HEK293T (cell line): ENCODE results near the gene PRPF40B.

ENCODE experiments used
- CTCF ChIA-PET: fragments of 350-600 bp; formaldehyde crosslinking; extraction: SDS; loops from one replicate; lab custom pipeline; 2021; ENCODE audit warnings: antibody characterized with exemption, inconsistent platforms; lab: Yijun Ruan, JAX
- POLR2A ChIA-PET: fragments of 350-600 bp; formaldehyde crosslinking; extraction: SDS; loops from one replicate; lab custom pipeline; 2020; ENCODE audit warnings: antibody characterized with exemption, inconsistent platforms; lab: Yijun Ruan, JAX
- DNase-seq: peaks from one replicate; pipeline ENCODE4 v3.0.0; 2012; ENCODE audit warnings: mixed read lengths; ENCODE audit errors: extremely low spot score
- ARNT ChIP-seq: fragments of 450-650 bp; IDR thresholded peaks from 2 replicates; pipeline ENCODE4 v1.6.1; 2017; ENCODE audit warnings: mild to moderate bottlenecking
- BHLHE40 ChIP-seq: fragments of 450-650 bp; IDR thresholded peaks from 2 replicates; pipeline ENCODE4 v1.6.1; 2016; ENCODE audit warnings: mild to moderate bottlenecking, moderate library complexity, borderline replicate concordance
- CTBP1 ChIP-seq: fragments of 450-650 bp; IDR thresholded peaks from 2 replicates; pipeline ENCODE4 v1.6.1; 2016; ENCODE audit warnings: borderline replicate concordance
- ELF4 ChIP-seq: fragments of 450-650 bp; IDR thresholded peaks from 2 replicates; pipeline ENCODE4 v1.6.1; 2017; ENCODE audit warnings: antibody characterized with exemption
- FOXA1 ChIP-seq: fragments of 450-650 bp; IDR thresholded peaks from 2 replicates; pipeline ENCODE4 v1.6.1; 2016; ENCODE audit warnings: mild to moderate bottlenecking
- FOXK2 ChIP-seq: fragments of 450-650 bp; IDR thresholded peaks from 2 replicates; pipeline ENCODE4 v1.6.1; 2016; ENCODE audit warnings: mild to moderate bottlenecking
- FOXM1 ChIP-seq: fragments of 450-650 bp; IDR thresholded peaks from 2 replicates; pipeline ENCODE4 v1.6.1; 2017; ENCODE audit warnings: mild to moderate bottlenecking, borderline replicate concordance
- HDGF ChIP-seq: fragments of 450-650 bp; IDR thresholded peaks from 2 replicates; pipeline ENCODE4 v1.6.1; 2017; ENCODE audit warnings: antibody characterized with exemption, borderline replicate concordance
- L3MBTL2 ChIP-seq: fragments of 450-650 bp; conservative IDR thresholded peaks from 2 replicates; pipeline ENCODE4 v1.6.1; 2016; ENCODE audit warnings: mild to moderate bottlenecking
- LEF1 ChIP-seq: fragments of 450-650 bp; IDR thresholded peaks from 2 replicates; pipeline ENCODE4 v1.6.1; 2017; ENCODE audit warnings: mild to moderate bottlenecking, borderline replicate concordance
- NFRKB ChIP-seq: fragments of 450-650 bp; IDR thresholded peaks from 2 replicates; pipeline ENCODE4 v1.6.1; 2016; ENCODE audit warnings: mild to moderate bottlenecking, moderate library complexity
- SP1 ChIP-seq: fragments of 450-650 bp; IDR thresholded peaks from 2 replicates; pipeline ENCODE4 v1.6.1; 2017
- SUZ12 ChIP-seq: fragments of 450-650 bp; IDR thresholded peaks from 2 replicates; pipeline ENCODE4 v1.6.1; 2016; ENCODE audit warnings: mild to moderate bottlenecking
- TARDBP ChIP-seq: fragments of 450-650 bp; IDR thresholded peaks from 2 replicates; pipeline ENCODE4 v1.6.1; 2016
- ZNF384 ChIP-seq: fragments of 450-650 bp; IDR thresholded peaks from 2 replicates; pipeline ENCODE4 v1.6.1; 2016
- TF ChIP-seq, protein P1 (sequence below): fragments of 450-650 bp; IDR thresholded peaks from 2 replicates; pipeline ENCODE4 v1.6.1; 2016

Gene PRPF40B

DNA sequence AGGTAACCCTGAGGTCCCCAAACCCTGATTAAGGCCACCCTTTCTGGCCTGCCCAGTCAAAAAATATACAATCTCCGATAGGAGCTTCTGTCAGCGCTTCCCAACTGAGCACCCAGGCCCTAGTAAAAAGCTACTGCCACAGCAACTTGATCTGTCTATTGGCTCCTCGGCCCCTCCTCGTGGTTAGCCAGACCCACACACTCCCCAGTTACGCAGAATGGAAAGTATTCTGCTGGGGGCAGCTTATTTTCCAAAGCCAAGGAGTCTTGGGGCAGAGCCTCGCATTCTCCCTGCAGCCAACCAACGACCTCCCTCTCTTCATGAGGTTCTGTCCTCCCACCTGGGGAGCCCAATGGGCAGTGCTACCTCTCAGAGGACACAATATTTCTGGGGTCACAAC is 51.8 kb downstream of the PRPF40B start:
- CTCF ChIA-PET: no interaction called here
- TF ChIP-seq SUZ12 (no peak), BHLHE40 (no peak), TARDBP (no peak), HDGF (no peak), FOXK2 (no peak), ZNF384 (no peak), L3MBTL2 (no peak), NFRKB (no peak), SP1 (no peak), ARNT (no peak), ELF4 (no peak), LEF1 (no peak), FOXA1 (no peak), CTBP1 (no peak), FOXM1 (no peak)
- TF ChIP-seq, protein P1, sequence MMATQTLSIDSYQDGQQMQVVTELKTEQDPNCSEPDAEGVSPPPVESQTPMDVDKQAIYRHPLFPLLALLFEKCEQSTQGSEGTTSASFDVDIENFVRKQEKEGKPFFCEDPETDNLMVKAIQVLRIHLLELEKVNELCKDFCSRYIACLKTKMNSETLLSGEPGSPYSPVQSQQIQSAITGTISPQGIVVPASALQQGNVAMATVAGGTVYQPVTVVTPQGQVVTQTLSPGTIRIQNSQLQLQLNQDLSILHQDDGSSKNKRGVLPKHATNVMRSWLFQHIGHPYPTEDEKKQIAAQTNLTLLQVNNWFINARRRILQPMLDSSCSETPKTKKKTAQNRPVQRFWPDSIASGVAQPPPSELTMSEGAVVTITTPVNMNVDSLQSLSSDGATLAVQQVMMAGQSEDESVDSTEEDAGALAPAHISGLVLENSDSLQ: no peak
- no peak for DNase-seq
- POLR2A ChIA-PET: interaction anchor here (1.2 to 1.7 kb wide), 2 partner anchors 12 to 67 kb away, joined by 3 read pairs; no protein-coding TSS in a partner anchor

DNA sequence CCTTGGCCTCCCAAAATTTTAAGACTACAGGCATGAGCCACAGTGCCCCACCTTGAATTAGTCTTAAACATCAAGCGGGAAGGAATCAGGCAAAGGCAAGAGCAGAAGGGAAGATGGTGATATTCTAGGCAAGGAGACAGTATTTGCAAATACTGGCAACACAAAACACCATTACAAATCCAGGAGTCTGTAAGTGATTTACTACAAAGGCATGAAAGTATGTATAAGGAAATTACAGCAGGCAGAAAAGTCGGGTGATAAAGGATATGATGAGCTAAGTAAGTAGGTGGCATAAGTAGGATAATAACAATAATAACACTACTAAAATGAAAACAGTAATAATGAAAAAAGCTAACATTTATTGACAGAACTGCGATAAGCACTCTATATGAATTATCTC is 55.4 kb downstream of the PRPF40B start:
- TF ChIP-seq FOXA1 (no peak), SP1 (no peak), L3MBTL2 (no peak), NFRKB (no peak), HDGF (no peak), TARDBP (no peak), ELF4 (no peak), ZNF384 (no peak)
- TF ChIP-seq, protein P1: no peak
- POLR2A ChIA-PET: interaction anchor here (0.7 kb wide), 1 partner anchor 62 kb away, joined by 3 read pairs; no protein-coding TSS in a partner anchor
- DNase-seq: no peak
- CTCF ChIA-PET: no interaction called here

DNA sequence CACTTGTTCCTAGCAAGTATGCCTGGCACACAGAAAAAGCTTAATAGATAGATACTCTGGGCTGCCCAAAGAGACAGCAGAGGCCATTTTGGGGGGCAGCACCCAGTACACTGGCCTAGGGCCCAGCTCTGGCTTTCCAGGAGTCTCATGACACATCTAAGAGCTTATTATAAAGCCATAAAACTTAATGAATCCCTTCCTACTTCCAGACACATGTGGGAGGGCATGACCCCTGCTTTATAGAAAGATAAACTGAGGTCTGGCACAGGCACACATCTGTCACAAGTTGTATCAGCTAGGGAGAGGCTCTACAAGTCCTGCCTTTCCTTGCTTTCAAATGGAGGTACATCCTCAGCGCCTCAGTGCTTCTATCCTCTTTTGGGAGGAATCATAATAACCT is 56.7 kb downstream of the PRPF40B start:
- ChIA-PET CTCF (interaction anchor here (0.6 to 1.3 kb wide), 3 partner anchors 12 to 962 kb away, joined by 3 to 4 read pairs (median 3); no protein-coding TSS in a partner anchor), POLR2A (interaction anchor here (1.6 kb wide), 1 partner anchor 26 kb away, joined by 3 read pairs; no protein-coding TSS in a partner anchor)
- DNase-seq: no peak
- TF ChIP-seq, protein P1: no peak
- TF ChIP-seq FOXK2 (no peak), FOXM1 (no peak), LEF1 (no peak)

DNA sequence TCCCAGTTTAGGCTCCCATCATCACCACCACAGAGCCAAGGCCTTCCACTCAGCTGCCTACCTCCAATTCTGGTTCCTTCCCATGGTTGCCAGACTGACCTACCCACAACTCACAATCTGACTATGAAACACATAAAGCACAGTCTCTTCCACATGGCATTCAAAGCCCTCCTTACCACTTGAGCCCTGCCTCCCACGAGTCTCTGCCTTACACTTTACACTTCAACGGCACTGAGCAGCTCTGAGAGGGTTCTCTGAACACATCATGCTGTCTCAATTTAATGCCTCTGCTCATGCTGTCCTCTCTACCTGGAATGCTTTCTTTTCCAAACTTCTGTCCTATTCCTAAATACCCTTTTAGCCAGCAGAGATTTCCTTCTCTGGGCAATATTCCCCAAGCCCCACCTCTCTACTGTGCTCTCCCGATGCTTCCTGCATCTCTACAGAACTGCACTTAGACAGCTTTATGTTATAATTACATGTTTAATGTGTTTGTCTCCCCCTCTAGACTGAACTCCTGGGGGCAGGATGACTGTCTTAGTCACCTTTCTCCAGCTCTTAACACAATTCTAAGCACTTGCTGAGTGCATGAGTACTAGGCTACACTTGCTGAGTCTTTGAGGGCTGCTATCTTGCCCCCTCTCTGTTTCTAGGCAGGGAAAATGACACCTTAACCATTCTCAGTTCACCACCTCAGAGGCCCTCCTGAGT is 60.4 kb downstream of the PRPF40B start:
- CTCF ChIA-PET: no interaction called here
- TF ChIP-seq, protein P1: no peak
- TF ChIP-seq L3MBTL2 (no peak), ARNT (no peak), SP1 (no peak), FOXK2 (no peak), FOXA1 (no peak), ELF4 (no peak), CTBP1 (no peak), HDGF (no peak), TARDBP (no peak), FOXM1 (no peak), ZNF384 (no peak), SUZ12 (no peak), NFRKB (no peak), LEF1 (no peak)
- DNase-seq: no peak
- POLR2A ChIA-PET: interaction anchor here (1.2 to 1.6 kb wide), 2 partner anchors 7 to 22 kb away, joined by 3 to 5 read pairs; no protein-coding TSS in a partner anchor

- DNase-seq: no peak
- POLR2A ChIA-PET: interaction anchor here (1.6 kb wide), 1 partner anchor 21 kb away, joined by 5 read pairs; no protein-coding TSS in a partner anchor
- TF ChIP-seq FOXK2: no peak
- TF ChIP-seq L3MBTL2: no peak
- TF ChIP-seq ZNF384: no peak
- CTCF ChIA-PET: no interaction called here
Observed at GRCh38 chr12:49684310-49684854, 61.0 kb downstream of the PRPF40B start.

- DNase-seq: no peak
- POLR2A ChIA-PET: no interaction called here
- CTCF ChIA-PET: no interaction called here
- TF ChIP-seq L3MBTL2: no peak
- no peak for TF ChIP-seq FOXK2
- no peak for TF ChIP-seq CTBP1
- TF ChIP-seq FOXM1: no peak
- no peak for TF ChIP-seq SUZ12
- TF ChIP-seq, protein P1: no peak
- TF ChIP-seq FOXA1: no peak
- no peak for TF ChIP-seq ARNT
- no peak for TF ChIP-seq NFRKB
- no peak for TF ChIP-seq TARDBP
Observed at GRCh38 chr12:49687941-49688340, 64.6 kb downstream of the PRPF40B start.
